Lung microvascular endothelial cell (primary cell): ENCODE results near the gene SRCAP. TPM values are rescaled to one million over a fixed set of nuclear protein-coding genes. Genes with fewer than 3 reads are reported as not detected.
"Not testable (repeated sequence)": the region's sequence is repeated elsewhere in the genome, so short reads cannot be mapped to it uniquely, and the experiment has no call there.

Experiments used
- DNase-seq, 2 donors: peaks; one replicate each; pipeline versions ENCODE4 v3.0.0 to v3.0.0-alpha.2; 2010; ENCODE audit warnings: low read depth in 2 of 2
- total RNA-seq: library from RNA; depleted of rRNA; stranded (reverse); fragments of >200 nt; gene quantifications from 2 replicates; pipeline ENCODE4 v1.2.1, GENCODE V29; 2014

SRCAP gene
- total RNA-seq, 1 donor from 2014 or later, result 24.8 TPM

GRCh38 chr16:30663820-30664219 lies 35.2 kb upstream of the SRCAP start:
- DNase-seq, result no peak

DNA sequence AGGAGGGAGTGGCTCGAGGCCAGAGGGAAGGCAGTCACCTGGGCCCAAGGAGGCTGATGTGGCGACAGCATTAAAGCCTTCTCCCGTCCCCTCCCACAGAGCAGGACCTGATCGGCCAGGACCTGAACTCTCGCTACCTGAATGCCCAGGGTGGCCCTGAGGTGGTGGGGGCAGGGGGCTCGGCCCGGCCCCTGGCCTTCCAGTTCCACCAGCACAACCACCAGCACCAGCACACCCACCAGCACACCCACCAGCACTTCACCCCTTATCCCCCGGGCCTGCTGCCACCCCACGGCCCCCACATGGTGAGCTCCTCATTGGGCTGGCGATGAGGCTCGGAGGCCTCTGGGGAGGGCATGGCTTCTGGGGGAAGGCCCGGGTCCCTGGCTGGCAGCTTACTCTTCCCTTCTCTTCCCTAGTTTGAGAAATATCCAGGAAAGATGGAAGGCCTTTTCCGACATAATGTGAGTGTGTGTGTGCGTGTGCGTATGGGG lies 34.3 kb upstream of the SRCAP start:
- no peak for DNase-seq

DNA sequence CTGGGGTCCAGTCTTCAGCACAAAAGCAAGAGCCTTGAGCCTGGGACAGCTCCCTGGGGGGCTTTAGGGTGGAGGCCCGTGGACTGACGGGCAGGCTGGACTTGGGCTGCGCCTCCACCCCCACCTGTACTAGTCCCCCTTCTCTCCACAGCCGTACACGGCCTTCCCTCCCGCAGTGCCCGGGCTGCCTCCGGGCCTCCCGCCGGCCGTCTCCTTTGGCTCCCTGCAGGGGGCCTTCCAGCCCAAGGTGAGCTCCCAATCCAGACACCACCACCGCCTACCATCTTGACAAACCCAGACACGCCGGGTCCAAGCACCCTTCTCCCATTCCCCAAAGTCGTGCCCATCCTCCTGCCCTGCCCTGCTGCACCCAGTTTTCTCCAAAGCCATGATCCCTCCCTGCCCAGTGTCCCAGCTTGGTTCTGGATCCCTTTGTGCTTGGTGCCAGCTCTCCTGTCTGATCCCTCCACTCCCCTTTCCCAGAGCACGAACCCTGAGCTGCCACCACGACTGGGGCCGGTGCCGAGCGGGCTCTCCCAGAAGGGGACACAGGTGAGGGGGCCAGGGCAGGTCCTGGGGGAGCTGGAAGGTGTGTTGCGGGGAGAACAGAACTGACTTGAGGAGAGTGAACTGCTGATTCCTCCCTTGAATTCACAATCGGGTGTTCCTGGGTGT lies 33.7 kb upstream of the SRCAP start:
- DNase-seq, result no peak

DNA sequence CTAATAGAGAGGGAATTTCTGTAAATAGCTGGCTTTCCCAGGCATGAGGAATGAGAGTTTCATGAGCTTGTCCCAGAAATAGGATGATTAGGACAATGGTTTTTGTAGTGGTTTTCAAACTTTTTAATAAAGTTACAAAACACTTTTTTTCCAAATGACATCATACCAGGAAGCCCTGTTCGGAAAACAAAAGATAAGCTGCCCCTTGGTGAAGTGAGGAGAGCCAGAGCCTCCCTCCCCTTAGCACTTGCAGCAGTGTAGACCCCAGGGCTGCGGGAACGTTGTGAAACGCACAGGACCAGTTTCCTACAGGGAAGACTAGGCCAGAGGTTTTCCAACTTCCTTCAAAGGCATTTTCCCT lies 33.2 kb upstream of the SRCAP start:
- DNase-seq, result peak in 1 of 2 donors; percentile 52

GRCh38 chr16:30666681-30667080 lies 32.3 kb upstream of the SRCAP start:
- peak; percentile 32 to 43 for DNase-seq

- DNase-seq, result no peak
Observed at GRCh38 chr16:30667361-30667905, 31.5 kb upstream of the SRCAP start.

GRCh38 chr16:30668393-30668792 lies 30.6 kb upstream of the SRCAP start:
- no peak for DNase-seq

DNA sequence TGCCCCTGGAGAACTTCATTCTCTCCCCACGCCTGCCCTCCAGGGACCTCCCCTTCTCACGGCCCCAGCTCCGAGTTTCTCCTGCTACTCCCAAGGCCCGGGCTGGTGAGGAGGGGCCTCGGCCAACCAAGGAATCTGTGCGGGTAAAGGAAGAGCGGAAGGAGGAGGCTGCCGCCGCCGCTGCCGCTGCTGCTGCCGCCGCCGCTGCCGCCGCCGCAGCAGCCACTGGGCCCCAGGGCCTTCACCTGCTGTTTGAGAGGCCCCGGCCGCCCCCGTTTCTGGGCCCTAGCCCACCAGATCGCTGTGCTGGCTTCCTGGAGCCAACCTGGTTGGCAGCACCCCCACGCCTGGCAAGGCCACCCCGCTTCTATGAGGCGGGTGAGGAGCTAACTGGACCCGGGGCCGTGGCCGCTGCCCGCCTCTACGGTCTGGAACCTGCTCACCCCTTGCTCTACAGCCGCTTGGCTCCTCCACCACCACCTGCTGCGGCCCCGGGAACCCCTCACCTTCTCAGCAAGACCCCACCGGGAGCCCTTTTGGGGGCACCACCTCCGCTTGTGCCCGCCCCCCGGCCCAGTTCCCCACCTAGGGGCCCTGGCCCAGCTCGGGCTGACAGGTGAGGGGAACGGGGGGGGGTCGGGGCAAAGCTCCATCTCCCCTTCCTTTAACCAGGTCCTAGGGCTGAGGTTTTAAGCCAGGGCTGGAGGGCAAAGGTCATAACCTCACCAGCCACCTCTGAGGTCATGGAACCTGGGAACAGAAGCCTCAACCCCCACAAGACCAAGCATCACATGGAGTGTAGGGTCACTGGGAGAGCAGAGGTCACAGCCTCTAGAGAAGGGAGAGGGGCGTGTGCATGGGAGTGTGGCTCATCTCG lies 29.7 kb upstream of the SRCAP start:
- no peak for DNase-seq

GRCh38 chr16:30669903-30670824 lies 28.8 kb upstream of the SRCAP start:
- no peak for DNase-seq

- DNase-seq, result no peak
Observed at GRCh38 chr16:30675143-30675542, 23.8 kb upstream of the SRCAP start.

GRCh38 chr16:30677931-30678585 lies 20.9 kb upstream of the SRCAP start:
- no peak for DNase-seq

DNA sequence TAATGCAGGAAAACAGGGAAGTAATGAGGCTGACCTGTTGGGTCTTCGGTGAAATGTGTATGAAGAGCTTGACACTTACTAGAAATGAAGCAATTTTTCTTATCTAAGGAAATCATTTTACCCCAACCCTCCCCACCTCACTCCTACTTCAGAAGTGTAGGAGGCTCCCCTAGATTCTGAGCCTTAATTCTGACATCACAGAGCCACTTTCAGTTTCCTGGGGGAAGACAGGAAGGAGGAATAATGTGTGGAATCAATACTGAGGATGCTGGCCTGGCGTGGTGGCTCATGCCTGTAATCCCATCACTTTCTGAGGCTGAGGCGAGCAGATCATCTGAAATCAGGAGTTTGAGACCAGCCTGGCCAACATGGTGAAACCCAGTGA lies 20.4 kb upstream of the SRCAP start:
- DNase-seq, result no peak

DNA sequence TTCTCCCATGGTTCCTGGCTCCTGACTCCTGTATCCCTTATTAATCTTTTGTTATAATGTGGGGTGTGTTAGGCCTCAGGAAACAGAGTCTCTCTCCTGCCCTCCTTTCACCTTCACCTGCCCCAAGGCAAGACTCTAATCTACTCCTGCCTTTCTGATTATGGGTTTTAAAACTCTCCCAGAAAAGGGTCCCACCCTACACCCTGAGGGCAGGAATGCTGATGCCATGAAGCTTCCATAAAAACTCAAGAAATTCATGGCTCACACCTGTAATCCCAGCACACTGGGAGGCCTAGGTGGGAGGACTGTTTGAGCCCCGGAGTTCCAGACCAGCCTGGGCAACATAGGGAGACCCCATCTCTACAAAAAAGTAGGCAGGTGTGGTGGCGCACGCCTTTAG lies 18.6 kb upstream of the SRCAP start:
- no peak for DNase-seq

GRCh38 chr16:30688701-30689100 lies 10.3 kb upstream of the SRCAP start:
- no peak for DNase-seq

GRCh38 chr16:30691907-30692306 lies 7.1 kb upstream of the SRCAP start:
- no peak for DNase-seq

- no peak for DNase-seq
Observed at GRCh38 chr16:30692396-30693064, 6.4 kb upstream of the SRCAP start.

DNA sequence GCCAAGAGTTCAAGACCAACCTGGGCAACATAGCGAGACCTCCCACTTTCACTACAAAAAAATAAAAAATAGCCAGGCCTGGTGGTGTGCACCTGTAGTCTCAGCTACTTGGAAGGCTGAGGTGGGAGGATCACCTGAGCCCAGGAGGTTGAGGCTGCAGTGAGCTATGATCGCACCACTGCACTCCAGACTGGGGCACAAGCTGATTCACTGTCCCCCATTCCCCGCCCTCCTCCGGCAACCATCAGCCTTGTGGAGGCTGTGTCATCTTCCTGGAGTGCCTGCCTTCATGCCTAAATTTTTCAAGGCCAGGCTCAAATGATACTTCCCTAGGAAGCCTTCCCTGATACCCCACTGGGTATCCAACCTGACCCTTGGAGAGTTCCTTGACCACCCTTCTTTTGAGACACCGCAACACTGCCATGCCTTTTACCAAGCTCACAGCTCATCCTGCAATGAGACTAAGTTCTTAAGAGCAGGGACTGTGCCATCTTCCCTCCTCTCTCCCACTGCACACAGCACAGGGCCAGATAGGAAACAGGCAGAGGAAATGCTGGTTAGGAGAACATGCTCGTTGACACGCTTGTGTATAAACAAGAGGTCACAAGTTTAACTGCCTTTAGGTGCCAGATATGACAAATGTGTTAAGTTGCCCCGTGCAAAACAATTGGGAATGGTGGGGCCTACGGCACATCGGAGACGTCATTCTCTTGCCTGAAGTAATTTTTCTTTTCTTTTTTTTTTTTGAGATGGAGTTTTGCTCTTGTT lies 3.9 kb upstream of the SRCAP start:
- peak; percentile 49 to 52 for DNase-seq

DNA sequence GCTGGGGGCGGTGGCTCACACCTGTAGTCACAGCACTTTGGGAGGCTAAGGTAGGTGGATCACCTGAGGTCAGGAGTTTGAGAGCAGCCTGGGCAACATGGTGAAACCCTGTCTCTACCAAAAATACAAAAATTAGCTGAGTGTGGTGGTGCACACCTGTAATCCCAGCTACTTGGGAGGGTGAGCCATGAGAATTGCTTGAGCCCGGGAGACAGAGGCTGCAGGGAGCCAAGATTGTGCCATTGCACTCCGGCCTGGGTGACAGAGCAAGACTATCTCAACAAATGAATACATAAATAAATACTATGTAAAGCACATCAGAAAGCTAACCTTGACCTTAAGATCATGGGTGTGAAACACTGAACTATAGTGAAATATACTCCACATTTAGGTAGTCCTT lies 2.3 kb upstream of the SRCAP start:
- DNase-seq, result not testable (repeated sequence)

DNA sequence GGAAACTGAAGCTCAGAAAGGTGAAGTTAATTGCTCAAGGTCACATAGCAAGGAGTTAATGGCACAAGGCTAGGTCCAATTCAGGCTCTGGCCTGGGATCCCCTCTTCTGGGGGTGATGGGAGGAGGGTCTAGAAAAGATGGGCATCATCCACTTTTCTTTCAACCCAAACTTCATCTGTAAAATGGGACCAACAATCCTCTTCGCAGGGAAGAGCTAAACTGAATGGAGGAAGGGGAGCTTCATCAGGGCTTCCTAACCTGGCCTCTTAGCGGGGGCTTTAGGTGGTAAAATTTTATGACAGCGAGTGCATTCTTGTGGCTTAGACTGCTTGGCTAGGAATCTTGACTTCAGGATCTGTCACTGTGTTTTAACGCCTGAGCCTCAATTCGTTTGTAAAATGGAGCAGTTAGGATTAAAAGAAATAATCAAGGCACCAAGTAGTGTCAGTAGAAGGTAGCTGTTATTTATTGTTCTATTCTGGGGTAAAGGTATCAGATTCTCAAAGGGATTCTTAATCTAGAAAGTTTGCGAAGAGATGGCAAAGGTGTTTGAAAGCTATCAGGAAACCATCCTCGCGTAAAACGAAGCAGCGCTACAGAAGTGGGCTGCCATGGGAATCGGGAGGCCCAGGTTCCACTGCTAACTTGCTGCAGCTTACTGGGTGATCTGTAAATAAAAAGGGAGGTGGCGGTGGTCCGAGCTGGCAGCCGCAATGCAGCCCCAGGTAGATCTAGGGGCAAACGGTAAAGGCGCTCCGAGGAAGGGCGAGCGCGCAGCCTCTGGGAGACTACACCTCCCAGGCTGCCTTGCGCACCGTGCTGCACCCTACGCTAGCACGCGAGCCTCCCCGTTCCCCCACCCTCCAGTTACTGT lies 1.5 kb upstream of the SRCAP start:
- DNase-seq, result peak in 1 of 2 donors; percentile 98
